Spleen (tissue), 11 donors: ENCODE measurements around the gene TUBB4A. TPM values are rescaled to one million over a fixed set of nuclear protein-coding genes. Genes with fewer than 3 reads are reported as not detected.

ENCODE experiments used
- DNase-seq: peaks from one replicate; pipeline ENCODE4 v3.0.0-alpha.2; 2020
- H3K27ac ChIP-seq, 8 donors: fragments of 200-600 bp; sonication (generic) in 7 of 8; 1 replicate in 4 of 8; 2 replicates in 4 of 8; pipeline versions ENCODE4 v1.5.0 to v1.8.0; 2016 to 2021; ENCODE audit warnings: inconsistent platforms in 4 of 8, mild to moderate bottlenecking in 4 of 8, moderate library complexity in 1 of 8
- H3K27me3 ChIP-seq, 7 donors: fragments of 200-600 bp; sonication (generic) in 6 of 7; replicated peaks in 1 of 7; 1 replicate in 4 of 7; 2 replicates in 3 of 7; pipeline versions ENCODE4 v1.5.0 to v1.8.0; 2016 to 2021; ENCODE audit warnings: inconsistent platforms in 3 of 7, mild to moderate bottlenecking in 1 of 7
- H3K36me3 ChIP-seq, 6 donors: fragments of 200-600 bp; sonication (generic) in 5 of 6; 1 replicate in 4 of 6; 2 replicates in 2 of 6; pipeline versions ENCODE4 v1.5.0 to v1.8.0; 2016 to 2021; ENCODE audit warnings: inconsistent platforms in 2 of 6
- H3K4me1 ChIP-seq, 6 donors: fragments of 200-600 bp; sonication (generic) in 5 of 6; 1 replicate in 3 of 6; 2 replicates in 3 of 6; pipeline versions ENCODE4 v1.5.0 to v1.8.0; 2016 to 2021; ENCODE audit warnings: inconsistent platforms in 3 of 6
- H3K4me3 ChIP-seq, 8 donors: fragments of 200-600 bp; sonication (generic) in 7 of 8; 1 replicate in 4 of 8; 2 replicates in 4 of 8; pipeline versions ENCODE4 v1.5.0 to v1.8.0; 2016 to 2021; ENCODE audit warnings: inconsistent platforms in 4 of 8, mild to moderate bottlenecking in 4 of 8, moderate library complexity in 2 of 8
- H3K9me3 ChIP-seq, 8 donors: fragments of 200-600 bp; sonication (generic) in 7 of 8; 1 replicate in 4 of 8; 2 replicates in 4 of 8; pipeline versions ENCODE4 v1.5.0 to v1.8.0; 2016 to 2021; ENCODE audit warnings: inconsistent platforms in 4 of 8
- CTCF ChIP-seq, 11 experiments: fragments of 200-600 bp in 7 of 11; fragments of 450-650 bp in 4 of 11; sonication (generic) in 4 of 11; IDR thresholded peaks in 8 of 11; conservative IDR thresholded peaks in 3 of 11; 1 replicate in 7 of 11; 2 replicates in 4 of 11; pipeline versions ENCODE4 v1.4.0 to v1.8.0; 2016 to 2021; ENCODE audit warnings: antibody characterized with exemption in 11 of 11, inconsistent platforms in 4 of 11, mild to moderate bottlenecking in 1 of 11
- POLR2A ChIP-seq, 3 donors: fragments of 450-650 bp; IDR thresholded peaks; one replicate each; pipeline ENCODE4 v1.5.1; 2017; ENCODE audit warnings: antibody characterized with exemption in 3 of 3, mild to moderate bottlenecking in 1 of 3
- POLR2AphosphoS5 ChIP-seq, 3 donors: sonication (generic); formaldehyde crosslinking; IDR thresholded peaks; one replicate each; pipeline ENCODE4 v1.5.1; 2017; ENCODE audit warnings: antibody characterized with exemption in 3 of 3
- WGBS, 5 donors: extraction: QIAGEN DNeasy Blood & Tissue Kit in 3 of 5; methylation state at CpG; one replicate each; pipeline versions ENCODE4 v1.1.5 to v1.1.7; 2013 to 2018; 5-methylcytosine and 5-hydroxymethylcytosine counted together
- intact Hi-C: fragments of 100-400 bp; cut with DNase I; formaldehyde crosslinking; loops from one replicate; pipeline ENCODE4 v1.15.0; 2023; ENCODE audit warnings: low total_unique reads
- polyA plus RNA-seq, 3 donors: library from polyadenylated mRNA; stranded (reverse); fragments of 200-250 nt; gene quantifications; one replicate each; pipeline ENCODE4 v1.2.1, GENCODE V29; 2013
- total RNA-seq, 7 donors: library from RNA; depleted of rRNA in 3 of 7; stranded (reverse); fragments of >200 nt in 3 of 7; fragmentation: NEBNext Ultra II Directional in 4 of 7; extraction: Animal tissue kit (Norgen Biotek cat#: 25700) in 4 of 7; gene quantifications; one replicate each; pipeline versions ENCODE4 v1.1.0 to v1.2.1, GENCODE V29; 2016 to 2021
- donor health status: healthy with polysubstance abuse.
- donor health status: DM: no; HTN: no; CAD: no; lungs with moderate emphysema.
- donor health status: DM: no; HTN: no; CAD: no.
- donor health status: Bipolar disorder and iron deficiency.
- donor health status: healthy.
- donor health status: DM: no; HTN: no; CAD: no.
- donor health status: DM: yes; HTN: yes; CAD: no.

The TUBB4A gene
- total and polyA plus RNA-seq, 10 donors, result 1.7 to 23.8 (median 15.8) TPM

GRCh38 chr19:6479836-6480398 is 22.2 kb downstream of the TUBB4A start:
- Histone ChIP-seq H3K27ac (peak overlapping the region in 2 of 8 donors; percentile 92 to 96), H3K4me3 (no peak overlapping the region), H3K9me3 (no peaks in the 10 kb centered on the region), H3K27me3 (peaks cover 0 to 23% (median 0%) of the 10 kb centered on the region in 7 donors), H3K4me1 (peaks cover 0 to 65% (median 27%) of the 10 kb centered on the region in 6 donors), H3K36me3 (peaks cover 0 to 51% (median 26%) of the 10 kb centered on the region in 6 donors)
- no peak for DNase-seq
- 65 to 77% (median 75%) methylated on average over 7 of the region's 7 CpGs for WGBS, 5 donors
- intact Hi-C loops, result no loop called here
- no peak for TF ChIP-seq CTCF (IDR thresholded peaks at IDR 0.05 in 8 of 11, conservative IDR thresholded peaks at IDR 0.05 in 3 of 11)
- TF ChIP-seq POLR2A (IDR thresholded peaks at IDR 0.05), result no peak
- no peak for TF ChIP-seq POLR2AphosphoS5 (IDR thresholded peaks at IDR 0.05)

- intact Hi-C loops, result no loop called here
- WGBS, 5 donors, result 91 to 95% (median 92%) methylated on average over 12 to 13 of the region's 13 CpGs
- H3K9me3 ChIP-seq, result no peaks in the 10 kb centered on the region
- H3K36me3 ChIP-seq, result peaks cover 0 to 62% (median 33%) of the 10 kb centered on the region in 6 donors
- peaks cover 0 to 65% (median 27%) of the 10 kb centered on the region in 6 donors for H3K4me1 ChIP-seq
- no peak for DNase-seq
- H3K4me3 ChIP-seq, result no peak overlapping the region
- H3K27ac ChIP-seq, result peak overlapping the region in 1 of 8 donors; percentile 92
- H3K27me3 ChIP-seq, result peaks cover 0 to 23% (median 0%) of the 10 kb centered on the region in 7 donors
- no peak for TF ChIP-seq POLR2A (IDR thresholded peaks at IDR 0.05)
- no peak for TF ChIP-seq CTCF (IDR thresholded peaks at IDR 0.05 in 8 of 11, conservative IDR thresholded peaks at IDR 0.05 in 3 of 11)
- TF ChIP-seq POLR2AphosphoS5 (IDR thresholded peaks at IDR 0.05), result no peak
These were observed 23.3 kb downstream of the TUBB4A start for GRCh38 chr19:6478815-6479214.

- no peak for DNase-seq
- peaks cover 0 to 80% (median 47%) of the 10 kb centered on the region in 6 donors for H3K36me3 ChIP-seq
- H3K9me3 ChIP-seq, result no peaks in the 10 kb centered on the region
- H3K27ac ChIP-seq, result no peak overlapping the region
- H3K27me3 ChIP-seq, result peaks cover 0 to 23% (median 0%) of the 10 kb centered on the region in 7 donors
- 52 to 76% (median 68%) methylated on average over 22 to 29 of the region's 29 CpGs for WGBS, 5 donors
- intact Hi-C loops, result no loop called here
- H3K4me3 ChIP-seq, result peak overlapping the region in 1 of 8 donors; percentile 43
- TF ChIP-seq POLR2A (IDR thresholded peaks at IDR 0.05) (no peak), POLR2AphosphoS5 (IDR thresholded peaks at IDR 0.05) (no peak), CTCF (IDR thresholded peaks at IDR 0.05 in 8 of 11, conservative IDR thresholded peaks at IDR 0.05 in 3 of 11) (no peak)
- H3K4me1 ChIP-seq, result peaks cover 0 to 54% (median 22%) of the 10 kb centered on the region in 6 donors
These were observed 25.1 kb downstream of the TUBB4A start for GRCh38 chr19:6476896-6477431.

- TF ChIP-seq POLR2AphosphoS5 (IDR thresholded peaks at IDR 0.05) (peak in 1 of 3 donors; percentile 9), POLR2A (IDR thresholded peaks at IDR 0.05) (no peak)
- 55 to 73% (median 66%) methylated on average over 23 to 33 of the region's 33 CpGs for WGBS, 5 donors
- peak; percentile 83 for DNase-seq
These were observed 25.8 kb downstream of the TUBB4A start for GRCh38 chr19:6476155-6476895.

More at GRCh38 chr19:6476155-6476895, 25.8 kb downstream of the TUBB4A start:
- H3K27ac ChIP-seq, result no peak overlapping the region
- peaks cover 0 to 47% (median 20%) of the 10 kb centered on the region in 6 donors for H3K4me1 ChIP-seq
- H3K4me3 ChIP-seq, result peak overlapping the region in 1 of 8 donors; percentile 43
- intact Hi-C loops, result no loop called here
- peaks cover 0 to 87% (median 51%) of the 10 kb centered on the region in 6 donors for H3K36me3 ChIP-seq
- peaks cover 0 to 23% (median 0%) of the 10 kb centered on the region in 7 donors for H3K27me3 ChIP-seq
- no peaks in the 10 kb centered on the region for H3K9me3 ChIP-seq
